Stimulated activated naive CD4-positive, alpha-beta T cell (primary cell): ENCODE measurements around the gene AEBP2.
"Not testable (repeated sequence)": the region's sequence is repeated elsewhere in the genome, so short reads cannot be mapped to it uniquely, and the experiment has no call there.

ENCODE experiments used
- DNase-seq, 6 experiments: peaks; one replicate each; lab custom pipeline; 2025; lab: John Stamatoyannopoulos, UW

AEBP2 gene

DNA sequence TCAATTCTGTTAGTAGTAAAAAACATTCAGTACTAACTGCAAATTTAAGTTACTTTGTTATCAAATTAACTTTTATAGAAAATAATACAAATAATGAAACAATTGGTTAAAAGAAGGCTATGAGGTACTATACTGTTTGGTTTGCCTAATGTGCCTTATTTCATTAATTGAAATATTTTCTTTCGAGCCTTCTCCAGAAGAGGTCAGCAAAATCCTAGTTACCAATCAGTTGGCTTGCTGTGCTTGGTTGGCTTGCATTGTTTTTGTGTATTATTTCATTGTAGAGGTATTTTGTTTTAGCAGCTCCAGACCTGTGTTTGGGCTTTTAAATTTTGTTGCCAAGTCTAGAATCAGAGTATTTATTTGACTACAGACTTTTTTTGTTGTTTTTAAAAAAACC is 68.5 kb downstream of the AEBP2 start:
- DNase-seq, result no peak

DNA sequence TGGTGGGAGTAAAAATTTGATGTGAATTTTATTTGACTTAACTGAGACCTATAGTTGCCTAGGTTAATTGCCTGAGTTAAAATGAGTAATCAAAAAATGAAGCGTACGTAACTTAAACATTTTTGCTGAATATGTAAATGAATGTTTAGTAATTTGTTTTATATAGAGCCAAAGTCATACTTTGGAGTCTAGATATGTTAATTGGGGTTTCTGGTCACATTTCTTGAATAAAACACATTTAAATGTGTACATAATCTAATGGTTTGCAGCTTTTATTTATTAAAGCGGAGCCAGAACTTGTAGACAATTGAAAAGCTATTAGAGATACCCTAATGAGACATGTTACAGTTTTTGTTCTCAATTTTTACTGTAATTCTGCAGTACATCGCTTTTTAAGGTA is 71.2 kb downstream of the AEBP2 start:
- no peak for DNase-seq

DNA sequence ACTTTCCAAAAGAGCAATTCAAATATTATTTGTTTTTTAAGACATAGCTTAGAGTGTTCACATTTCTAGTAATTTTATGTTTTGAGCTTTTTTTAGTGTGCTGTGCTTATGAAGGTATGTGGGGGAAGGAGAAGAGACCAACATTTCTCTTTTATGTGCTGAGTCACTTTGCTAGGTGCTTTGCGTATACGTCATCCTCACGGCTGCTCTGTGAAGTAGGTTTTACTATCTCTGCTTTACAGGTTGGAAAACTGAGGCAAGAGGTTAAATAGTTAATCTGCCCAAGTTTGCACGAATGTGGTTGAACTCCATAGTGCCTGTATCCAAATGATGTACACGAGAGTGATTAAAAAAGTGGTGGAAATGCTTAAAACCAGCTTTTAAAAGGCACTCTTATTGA is 75.9 kb downstream of the AEBP2 start:
- no peak for DNase-seq

DNA sequence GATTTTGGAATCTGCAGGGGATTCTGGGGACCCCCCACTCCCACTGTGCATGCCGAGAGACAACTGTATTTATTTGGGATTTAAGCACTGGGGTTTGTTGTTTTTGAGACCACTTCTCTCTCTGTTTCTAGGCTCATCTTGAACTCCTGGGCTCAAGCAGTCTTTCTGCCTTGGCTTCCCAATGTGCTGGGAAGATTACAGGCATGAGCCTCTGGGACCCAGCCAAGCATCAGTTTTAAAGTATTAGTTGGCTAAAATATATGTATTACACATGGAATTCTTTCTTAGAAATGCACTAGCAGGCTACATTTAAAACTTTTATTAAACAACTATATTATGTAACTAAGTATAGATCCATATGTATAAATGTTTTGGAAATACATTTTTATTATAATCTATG is 78.3 kb downstream of the AEBP2 start:
- DNase-seq, result no peak

DNA sequence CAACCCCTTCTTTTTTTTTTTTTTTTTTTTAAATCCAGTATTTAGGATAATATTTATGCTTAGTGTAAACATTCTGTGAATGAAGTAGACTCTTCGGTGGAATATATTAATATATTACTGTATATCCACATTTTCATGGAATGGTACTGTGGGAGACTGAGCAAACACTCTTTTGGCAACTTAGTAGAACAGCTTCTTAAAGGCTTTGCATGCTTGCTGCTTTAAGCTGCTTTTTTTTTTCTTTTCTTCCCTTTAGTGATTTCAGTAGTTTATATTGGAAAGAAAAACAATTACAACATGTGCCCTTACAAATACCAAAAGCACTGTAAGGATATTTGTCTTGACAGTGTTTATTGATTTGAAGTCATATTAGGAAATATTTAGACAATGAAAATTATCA is 78.9 kb downstream of the AEBP2 start:
- no peak for DNase-seq

DNA sequence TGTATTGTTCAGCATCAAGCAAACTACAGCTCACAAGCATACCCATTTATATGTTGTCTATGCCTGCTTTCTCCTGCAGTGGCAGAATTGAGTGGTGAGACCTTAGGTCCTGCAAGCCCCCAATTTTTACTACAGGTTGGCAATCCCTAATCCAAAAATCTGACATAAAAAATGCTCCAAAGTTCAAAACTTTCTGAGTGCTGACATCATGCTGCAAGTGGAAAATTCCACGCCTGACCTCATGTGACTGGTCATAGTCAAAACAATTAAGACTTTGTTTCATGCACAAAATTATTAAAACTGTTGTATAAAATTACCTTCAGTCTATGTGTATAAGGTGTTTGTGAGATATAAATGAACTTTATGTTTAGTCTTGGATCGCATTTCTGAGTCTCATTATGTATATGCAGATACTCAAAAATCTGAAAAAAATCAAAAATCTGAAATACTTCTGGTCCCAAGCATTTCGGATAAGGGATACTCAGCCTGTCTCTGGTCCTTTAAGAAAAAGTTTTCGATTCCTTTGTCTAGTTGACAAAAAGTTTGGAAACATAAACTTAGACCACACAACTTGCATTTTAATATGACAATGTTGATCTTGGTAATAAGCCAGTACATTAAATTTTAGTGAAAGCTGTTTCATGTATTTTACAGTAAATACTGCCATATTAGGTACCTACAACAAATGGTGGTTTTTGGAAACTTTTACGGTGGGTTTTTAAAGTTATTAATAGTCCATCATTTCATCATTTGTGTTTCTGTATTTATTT is 81.5 kb downstream of the AEBP2 start:
- no peak for DNase-seq

DNA sequence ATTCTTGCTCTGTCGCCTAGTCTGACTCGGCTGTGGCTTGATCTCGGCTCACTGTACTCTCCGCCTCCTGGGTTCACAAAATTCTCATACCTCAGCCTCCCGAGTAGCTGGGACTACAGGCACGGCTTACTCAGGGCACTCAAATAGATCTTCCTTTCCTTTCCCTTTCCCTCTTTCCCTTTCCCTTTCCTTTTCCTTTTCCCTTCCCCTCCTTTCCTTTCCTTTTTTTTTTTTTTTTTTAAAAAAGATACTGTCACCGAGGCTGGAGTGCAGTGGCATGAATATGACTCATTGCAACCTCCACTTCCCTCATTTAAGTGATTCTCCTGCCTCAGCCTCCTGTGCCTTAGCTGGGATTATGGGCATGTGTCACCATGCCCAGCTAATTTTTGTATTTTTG is 86.0 kb downstream of the AEBP2 start:
- no peak for DNase-seq

DNA sequence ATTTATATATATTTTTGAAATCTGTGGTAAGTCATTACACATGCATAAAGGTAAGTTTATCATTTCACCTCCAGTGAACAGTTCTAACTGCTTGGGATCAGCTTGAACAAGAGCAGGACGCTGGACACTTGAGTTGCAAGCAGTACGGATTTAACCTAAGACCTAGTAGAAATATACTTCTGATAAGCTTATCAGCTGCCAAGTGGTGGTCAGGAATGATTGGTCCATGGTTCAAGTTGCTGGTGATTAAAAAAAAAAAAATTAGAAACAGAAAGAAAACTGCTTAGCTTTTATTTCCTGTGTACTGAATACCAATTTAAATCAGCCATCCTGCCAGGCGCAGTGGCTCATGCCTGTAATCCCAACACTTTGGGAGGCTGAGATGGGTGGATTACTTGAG is 88.6 kb downstream of the AEBP2 start:
- DNase-seq, result no peak

DNA sequence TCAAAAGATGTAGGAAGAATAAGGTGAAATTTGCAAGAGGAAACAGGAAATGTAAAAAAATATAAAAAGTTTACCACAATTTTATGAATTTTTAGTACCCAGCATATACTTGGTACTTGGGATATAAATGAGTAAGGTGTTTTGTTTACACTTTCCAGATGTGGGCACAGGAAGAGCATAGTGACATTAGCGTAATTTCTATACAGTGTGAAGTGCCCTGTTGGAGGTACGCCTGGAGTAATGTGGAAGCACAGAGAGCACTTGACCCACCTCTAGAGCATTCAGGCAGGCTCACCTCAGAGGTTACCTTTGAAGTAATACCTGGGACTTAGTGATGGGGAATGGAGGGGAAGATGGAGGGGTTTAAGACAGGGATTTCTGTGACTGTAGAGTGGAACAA is 89.5 kb downstream of the AEBP2 start:
- DNase-seq, result no peak

DNA sequence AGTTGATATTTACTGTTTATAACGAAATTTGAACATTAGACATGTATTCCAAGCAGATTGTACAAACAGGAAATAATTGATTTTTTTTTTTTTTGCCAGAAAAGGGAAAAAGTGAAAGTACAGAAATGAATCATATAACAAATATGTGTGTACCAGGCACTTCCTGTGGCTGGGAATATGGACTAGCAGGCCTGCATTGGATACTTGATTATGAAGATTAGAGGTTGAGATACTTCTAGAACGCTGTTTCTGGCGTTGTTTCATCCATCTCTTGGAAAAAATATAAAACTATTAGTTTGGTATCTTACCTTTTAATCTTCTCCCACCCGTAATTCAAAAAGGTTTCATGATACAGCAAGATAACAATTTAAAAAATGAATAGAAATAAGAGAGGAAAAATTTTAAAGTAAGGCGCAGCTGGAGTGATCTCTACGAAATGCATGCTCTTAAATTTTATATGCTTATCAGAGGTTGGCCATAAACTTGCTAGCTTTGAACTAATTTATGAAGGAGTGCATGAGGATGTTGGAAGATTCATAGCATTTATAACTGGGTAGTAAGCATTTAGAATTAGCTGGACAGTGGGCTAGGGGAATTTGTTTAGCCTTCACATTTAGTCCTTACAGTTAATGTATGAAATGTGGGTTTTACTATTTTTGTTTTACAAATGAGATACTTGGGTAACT is 90.8 kb downstream of the AEBP2 start:
- no peak for DNase-seq

DNA sequence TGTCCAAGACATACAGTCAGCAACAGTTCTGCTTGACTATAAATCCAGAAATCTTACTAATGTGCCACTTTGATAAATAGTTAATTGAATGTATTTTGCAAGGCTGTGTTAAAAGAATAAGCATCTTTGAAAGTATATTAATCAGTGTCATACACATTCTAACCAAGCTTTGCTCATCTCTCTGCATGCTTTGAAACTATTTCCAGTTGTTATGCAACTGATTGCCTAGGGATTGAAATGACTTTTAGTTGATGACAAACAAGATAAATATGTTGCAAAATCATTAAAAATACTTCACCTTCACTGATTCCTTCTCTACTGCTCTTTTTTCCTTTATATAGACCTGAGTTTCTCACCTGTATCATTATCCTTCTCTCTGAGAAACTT is 91.3 kb downstream of the AEBP2 start:
- no peak for DNase-seq

DNA sequence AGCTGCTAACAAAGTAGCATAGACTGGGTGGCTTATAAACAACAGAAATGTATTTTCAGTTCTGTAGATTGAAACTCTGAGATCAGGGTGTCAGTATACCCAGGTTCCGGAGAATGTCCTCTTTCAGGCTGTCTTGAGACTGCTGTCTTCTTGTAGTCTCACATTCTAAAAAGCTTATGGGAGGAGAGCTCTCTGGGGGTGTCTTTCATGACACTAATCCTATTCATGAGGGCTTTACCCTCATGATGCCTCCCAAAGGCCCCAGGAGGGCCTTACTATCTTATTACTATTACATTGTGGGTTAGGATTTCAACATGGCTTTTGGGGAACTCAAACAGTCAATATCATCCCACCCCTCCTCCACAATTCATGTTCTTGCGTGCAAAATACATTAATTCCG is 94.3 kb downstream of the AEBP2 start:
- no peak for DNase-seq

DNA sequence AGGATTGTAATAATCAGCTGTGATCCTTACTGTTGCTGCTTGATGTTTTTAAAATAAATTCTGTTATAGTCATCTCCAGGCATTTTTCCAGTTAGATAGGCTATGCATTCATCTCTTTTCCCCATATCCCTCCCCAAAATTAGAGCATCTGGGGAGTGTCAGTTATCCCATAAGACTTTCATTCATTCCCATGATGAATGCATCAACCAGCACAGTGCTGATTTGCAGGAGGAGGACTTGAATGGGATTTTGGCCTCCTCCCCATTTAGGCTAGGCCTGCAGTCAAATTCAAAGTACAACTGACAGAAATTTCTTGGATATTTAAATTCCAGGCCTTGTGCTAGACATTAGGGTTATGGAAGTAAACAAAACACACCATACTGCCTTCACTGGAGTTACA is 99.8 kb downstream of the AEBP2 start:
- no peak for DNase-seq

DNA sequence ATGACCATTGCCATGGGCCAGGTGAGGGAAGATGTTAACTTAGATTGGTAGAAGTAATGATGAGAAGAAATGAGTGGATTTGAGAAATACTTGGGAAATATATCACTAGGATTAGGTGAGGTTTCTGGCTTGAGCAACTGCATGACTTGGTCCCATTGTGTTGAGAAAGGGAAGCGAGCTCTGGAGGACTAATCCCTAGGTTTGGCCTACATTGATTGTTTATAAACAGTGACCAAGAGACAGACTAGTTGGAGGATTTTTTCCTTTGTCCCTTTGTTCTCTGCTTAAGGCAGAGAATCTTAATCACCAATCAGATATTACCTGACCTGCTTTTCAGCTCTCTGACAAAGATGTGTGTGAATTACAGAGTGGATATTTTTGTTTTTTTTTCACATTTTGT is 100.5 kb downstream of the AEBP2 start:
- DNase-seq, result no peak

DNA sequence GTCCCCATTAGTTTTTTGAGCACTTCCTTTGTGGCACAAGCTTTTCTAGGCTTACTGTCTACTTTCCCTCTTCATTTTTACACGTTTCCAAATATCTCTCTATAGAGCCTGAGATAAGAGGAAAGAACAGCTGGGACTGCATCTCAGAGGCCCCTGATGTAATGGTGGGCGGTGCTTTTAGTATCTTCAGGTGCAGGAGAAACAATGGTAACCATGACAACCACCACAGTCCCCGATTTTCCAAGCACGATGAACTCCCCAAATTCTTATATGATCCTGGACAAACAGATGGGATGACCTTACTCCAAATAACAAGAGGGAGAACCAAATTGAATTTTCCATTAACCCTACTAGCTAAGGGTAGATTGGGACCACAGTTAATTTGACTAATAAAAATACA is 103.3 kb downstream of the AEBP2 start:
- DNase-seq, result no peak

DNA sequence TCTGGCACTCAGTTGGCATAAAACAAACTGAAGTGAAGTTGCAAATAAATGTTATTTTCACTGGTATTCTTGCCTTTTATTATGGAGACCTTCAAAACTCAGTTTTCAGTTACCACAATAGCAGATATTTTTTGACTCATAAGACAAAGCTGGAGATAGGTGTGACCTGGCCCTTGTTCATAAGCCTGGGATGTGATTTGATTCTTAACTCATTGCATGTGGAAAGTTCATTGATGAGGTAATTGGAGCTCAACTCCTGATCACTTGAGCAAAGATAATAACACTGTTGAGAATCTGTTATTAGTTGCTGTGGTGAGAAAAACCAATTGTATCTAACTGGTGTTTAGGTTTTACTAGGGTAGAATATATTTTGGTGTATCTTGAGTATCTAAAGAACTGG is 105.1 kb downstream of the AEBP2 start:
- DNase-seq, result no peak

DNA sequence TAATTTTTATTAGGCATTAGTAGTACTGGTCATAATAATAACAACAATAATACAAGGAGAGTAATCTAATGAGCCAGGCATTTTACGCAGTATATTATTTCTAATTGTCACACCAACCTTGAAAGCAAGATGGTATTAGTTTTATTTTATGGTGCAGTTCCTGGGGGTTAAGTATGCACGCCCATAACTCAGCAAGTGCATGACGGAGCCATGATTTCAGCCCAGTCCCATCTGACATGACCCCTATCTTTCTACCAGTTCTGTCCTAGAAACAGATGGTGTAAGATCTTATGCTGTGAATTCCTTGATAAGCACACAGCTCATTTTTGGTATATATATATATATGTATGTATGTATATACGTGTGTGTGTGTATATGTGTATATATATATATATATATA is 106.0 kb downstream of the AEBP2 start:
- DNase-seq, result no peak

DNA sequence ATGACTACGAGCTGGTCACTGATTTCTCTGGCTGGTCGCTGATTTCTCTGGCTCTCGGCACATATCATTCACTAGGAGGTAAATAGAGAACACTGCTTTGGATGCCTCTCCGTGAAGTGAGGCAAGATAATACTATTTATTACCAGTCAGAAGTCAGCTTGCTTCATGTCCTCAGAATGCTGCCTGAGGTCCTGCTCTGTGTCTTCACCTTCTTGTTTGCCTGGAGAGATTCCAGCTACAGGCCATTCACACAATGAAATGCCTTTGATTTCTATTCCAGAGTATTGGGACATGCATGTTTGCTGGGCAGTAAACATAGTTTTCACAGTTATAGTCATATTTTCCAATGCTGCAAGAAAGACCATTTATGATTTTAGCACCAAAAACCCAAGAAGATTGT is 106.7 kb downstream of the AEBP2 start:
- no peak for DNase-seq

DNA sequence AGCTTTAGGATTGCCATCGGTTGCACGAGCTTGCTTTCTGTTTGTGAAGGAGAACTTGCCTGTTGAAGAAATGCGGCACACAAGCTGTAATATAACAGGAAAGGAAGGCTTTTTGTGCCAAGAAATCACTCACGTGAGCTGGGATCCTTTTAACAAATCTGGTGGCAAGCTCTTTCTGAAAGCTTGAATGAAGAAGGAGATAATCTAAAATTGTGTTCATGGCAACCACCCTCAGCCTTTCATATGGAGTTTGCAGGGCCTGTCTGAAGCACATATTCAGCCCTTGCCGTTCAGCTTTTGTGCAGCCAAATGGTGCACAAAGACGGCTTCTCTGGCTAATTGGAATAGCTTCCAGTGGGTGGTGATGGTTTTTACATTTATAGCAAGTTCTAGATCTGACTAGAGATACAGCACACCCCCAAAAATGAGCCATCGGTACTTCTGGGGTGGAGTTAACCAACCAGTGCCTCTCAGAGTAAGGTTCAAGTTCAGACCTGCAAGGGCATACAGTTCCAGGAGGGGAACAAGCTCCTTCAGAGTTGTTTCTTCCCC is 107.4 kb downstream of the AEBP2 start:
- no peak for DNase-seq

DNA sequence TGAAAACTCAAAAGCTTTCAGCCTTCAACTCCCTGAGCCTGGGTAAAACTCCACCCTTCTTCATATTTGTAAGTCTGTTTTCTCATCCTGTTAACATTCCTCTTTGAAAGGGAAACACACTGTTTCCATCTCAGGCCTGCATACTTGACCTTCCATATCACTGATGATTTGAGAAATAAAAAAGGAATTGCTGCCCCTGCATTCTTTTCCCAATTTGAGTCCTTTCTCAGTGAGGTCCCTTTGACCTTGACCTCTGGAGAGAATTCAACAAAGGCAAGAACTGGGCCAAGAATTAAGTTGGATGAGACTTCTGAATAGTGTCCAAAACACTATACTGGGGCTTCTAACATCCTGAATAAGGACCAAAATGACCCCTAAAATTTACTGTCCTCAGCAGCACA is 108.0 kb downstream of the AEBP2 start:
- DNase-seq, result no peak

DNA sequence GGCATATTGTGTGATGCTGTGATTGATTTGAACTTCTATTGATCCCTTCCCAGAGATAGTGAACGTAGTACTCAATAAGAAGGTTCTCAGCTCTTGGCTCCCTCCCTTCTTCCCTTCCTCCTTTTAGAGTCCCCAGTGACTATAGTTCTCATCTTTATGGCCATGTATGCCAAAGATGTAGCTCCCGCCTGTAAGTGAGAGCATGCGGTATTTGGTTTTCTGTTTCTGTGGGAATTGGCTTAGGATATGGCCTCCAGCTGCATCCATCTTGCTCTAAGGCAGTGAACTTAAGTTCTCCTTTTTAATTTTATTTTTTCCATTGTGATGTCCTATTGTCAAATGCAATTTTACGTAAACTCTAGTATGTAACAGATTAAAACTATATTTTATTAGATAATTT is 109.5 kb downstream of the AEBP2 start:
- no peak for DNase-seq

DNA sequence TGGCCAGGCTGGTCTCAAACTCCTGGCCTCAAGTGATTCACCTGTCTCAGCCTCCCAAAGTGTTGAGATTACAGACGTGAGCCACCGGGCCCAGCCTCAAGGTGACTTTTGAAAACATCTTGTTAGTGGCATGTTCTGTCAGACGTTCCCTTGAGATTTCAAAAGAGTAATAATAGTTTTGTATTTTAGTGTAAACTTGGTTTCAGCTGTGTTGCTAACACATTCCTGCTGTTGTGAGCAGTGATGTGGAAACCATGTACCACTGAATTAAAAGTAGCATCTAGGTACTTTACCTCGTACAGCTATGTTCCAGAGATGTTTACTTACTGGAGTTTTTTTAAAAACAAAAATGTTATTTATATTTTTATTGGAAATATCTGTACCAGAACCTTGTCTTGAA is 111.3 kb downstream of the AEBP2 start:
- no peak for DNase-seq

DNA sequence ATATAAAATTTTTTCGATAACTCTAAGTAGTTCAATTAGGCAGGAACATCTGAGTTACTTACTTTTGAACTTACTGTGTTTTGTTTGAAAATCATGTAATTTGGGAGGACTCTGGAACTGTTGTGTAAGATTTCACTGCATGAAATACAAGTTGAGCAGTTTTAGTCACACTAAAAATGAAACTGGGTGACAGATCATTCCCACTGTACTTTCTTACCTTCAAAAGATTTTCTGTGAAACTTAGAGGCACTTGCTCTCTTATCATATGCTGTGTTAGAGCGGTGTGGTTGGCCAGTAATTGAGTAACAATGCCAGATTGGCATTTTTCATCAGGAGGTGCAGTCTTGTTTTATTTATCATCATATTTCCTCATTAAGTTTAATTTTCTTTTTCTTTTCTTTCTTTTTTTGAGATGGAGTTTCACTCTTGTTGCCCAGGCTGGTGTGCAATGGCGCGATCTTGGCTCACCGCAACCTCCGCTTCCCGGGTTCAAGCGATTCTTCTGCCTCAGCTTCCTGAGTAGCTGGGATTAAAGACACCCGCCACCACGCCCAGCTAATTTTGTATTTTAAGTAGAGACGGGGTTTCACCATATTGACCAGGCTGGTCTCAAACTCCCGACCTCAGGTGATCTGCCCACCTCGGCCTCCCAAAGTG is 113.3 kb downstream of the AEBP2 start:
- not testable (repeated sequence) for DNase-seq
